GM08714 (cell line): ENCODE results near the gene CRIP1.

Source experiments
- H3K4me3 ChIP-seq: fragments of 200-500 bp; sonication (Bioruptor generic); 2 replicates; pipeline ENCODE4 v1.5.1; 2014; ENCODE audit warnings: mild to moderate bottlenecking, low read length, inconsistent platforms
- ZNF274 ChIP-seq: IDR thresholded peaks from 2 replicates; pipeline ENCODE4 v1.6.1; 2012; ENCODE audit warnings: mild to moderate bottlenecking, low read depth, low read length

CRIP1 gene

DNA sequence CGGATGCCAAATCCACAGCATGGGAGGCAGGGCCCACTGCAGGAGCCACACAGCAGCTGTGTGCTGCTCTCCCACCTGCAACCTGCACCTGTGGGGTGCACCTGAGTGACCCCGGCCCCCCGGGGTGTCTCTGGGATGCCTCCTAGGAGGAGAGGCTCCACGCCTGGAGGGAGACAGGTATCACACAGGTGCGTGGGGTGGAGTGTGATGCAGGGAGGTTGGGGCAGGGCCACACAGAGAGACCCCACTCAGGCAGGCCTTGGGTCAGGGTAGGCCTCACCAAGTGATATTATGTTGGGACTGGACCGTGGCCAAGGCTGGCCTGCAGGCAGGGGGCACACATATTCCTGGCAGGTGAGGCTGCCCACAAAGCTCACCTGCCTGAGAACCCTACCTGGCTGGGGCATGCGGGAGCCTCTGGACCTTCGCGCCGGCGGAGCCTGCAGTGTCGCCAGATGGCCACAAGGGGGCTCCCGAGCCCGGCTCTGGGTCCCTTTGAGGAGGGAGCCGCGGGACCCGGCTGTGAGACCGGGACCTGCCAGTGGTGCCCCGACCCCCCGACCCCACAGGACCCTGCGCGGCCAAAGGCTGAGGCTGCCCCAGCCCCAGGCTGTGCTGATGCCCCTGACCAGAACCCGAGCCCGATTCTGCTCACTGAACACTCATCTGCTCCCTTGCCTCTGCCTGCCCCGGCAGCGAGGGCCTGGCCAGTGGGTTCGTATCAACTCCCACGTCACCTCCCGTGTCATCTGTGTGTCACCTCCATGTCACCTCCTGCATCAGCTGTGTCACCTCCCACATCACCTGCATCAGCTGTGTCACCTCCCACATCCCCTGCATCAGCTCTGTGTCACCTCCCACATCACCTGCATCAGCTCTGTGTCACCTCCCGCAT, 51.1 kb downstream of the CRIP1 start:
- no peak overlapping the region for H3K4me3 ChIP-seq
- no peak for TF ChIP-seq ZNF274
